H9 (cell line): ENCODE data around the gene ACBD3. TPM values are rescaled to one million over a fixed set of nuclear protein-coding genes. Genes with fewer than 3 reads are reported as not detected.
A peak's percentile ranks its signal among the peaks of the same experiment; 100 is the strongest.

Source experiments
- DNase-seq: peaks from one replicate; pipeline ENCODE4 v3.0.0-alpha.2; 2017
- H2AFZ ChIP-seq: one replicate; pipeline ENCODE4 v1.6.1; 2013; ENCODE audit warnings: mild to moderate bottlenecking, low read length, control low read depth, moderate library complexity
- H2AK5ac ChIP-seq: 2 replicates; pipeline ENCODE4 v1.6.1; 2013; ENCODE audit warnings: low read length, control low read depth, mixed read lengths; ENCODE audit not compliant: insufficient read length
- H2BK120ac ChIP-seq: one replicate; pipeline ENCODE4 v1.6.1; 2013; ENCODE audit warnings: low read depth, mild to moderate bottlenecking, low read length, control low read depth, inconsistent platforms; ENCODE audit not compliant: poor library complexity, severe bottlenecking
- H2BK12ac ChIP-seq: 2 replicates; pipeline ENCODE4 v1.6.1; 2013; ENCODE audit warnings: low read length, control low read depth, mixed read lengths, low read depth; ENCODE audit not compliant: insufficient read length
- H2BK15ac ChIP-seq: 2 replicates; pipeline ENCODE4 v1.6.1; 2013; ENCODE audit warnings: low read depth, low read length, control low read depth
- H2BK20ac ChIP-seq: one replicate; pipeline ENCODE4 v1.6.1; 2013; ENCODE audit warnings: low read depth, mild to moderate bottlenecking, low read length, control low read depth, inconsistent platforms; ENCODE audit not compliant: poor library complexity, severe bottlenecking
- H2BK5ac ChIP-seq: 2 replicates; pipeline ENCODE4 v1.6.1; 2013; ENCODE audit warnings: low read length, control low read depth, mixed read lengths; ENCODE audit not compliant: insufficient read length
- H3K14ac ChIP-seq: 2 replicates; pipeline ENCODE4 v1.6.1; 2013; ENCODE audit warnings: low read length, control low read depth; ENCODE audit not compliant: insufficient read depth
- H3K18ac ChIP-seq: 2 replicates; pipeline ENCODE4 v1.6.1; 2013; ENCODE audit warnings: low read depth, mild to moderate bottlenecking, mixed read lengths, low read length, control low read depth; ENCODE audit not compliant: insufficient read length
- H3K23ac ChIP-seq: 2 replicates; pipeline ENCODE4 v1.6.1; 2013; ENCODE audit warnings: low read length, control low read depth, mixed read lengths, low read depth; ENCODE audit not compliant: insufficient read length
- H3K23me2 ChIP-seq: 2 replicates; pipeline ENCODE4 v1.6.1; 2013; ENCODE audit warnings: low read depth, mild to moderate bottlenecking, mixed read lengths, low read length, control low read depth; ENCODE audit not compliant: insufficient read length, poor library complexity, severe bottlenecking
- H3K27ac ChIP-seq: 2 replicates; pipeline ENCODE4 v1.5.1; 2013; ENCODE audit warnings: low read length, control low read depth, mixed read lengths, low read depth; ENCODE audit not compliant: insufficient read length
- H3K27me3 ChIP-seq: 2 replicates; pipeline ENCODE4 v1.6.1; 2013; ENCODE audit warnings: low read length, control low read depth, inconsistent platforms; ENCODE audit not compliant: insufficient read depth
- H3K4ac ChIP-seq: 2 replicates; pipeline ENCODE4 v1.6.1; 2013; ENCODE audit warnings: low read depth, mild to moderate bottlenecking, control low read depth, inconsistent platforms, low read length, moderate library complexity
- H3K4me1 ChIP-seq: 2 replicates; pipeline ENCODE4 v1.6.1; 2013; ENCODE audit warnings: low read length, control low read depth, inconsistent platforms; ENCODE audit not compliant: insufficient read depth
- H3K4me2 ChIP-seq: 2 replicates; pipeline ENCODE4 v1.6.1; 2013; ENCODE audit warnings: low read length, control low read depth, mixed read lengths; ENCODE audit not compliant: insufficient read length, insufficient read depth
- H3K56ac ChIP-seq: 2 replicates; pipeline ENCODE4 v1.6.1; 2013; ENCODE audit warnings: low read depth, mild to moderate bottlenecking, mixed read lengths, low read length, control low read depth; ENCODE audit not compliant: insufficient read length
- H3K79me1 ChIP-seq: 2 replicates; pipeline ENCODE4 v1.6.1; 2013; ENCODE audit warnings: low read depth, mild to moderate bottlenecking, moderate library complexity, low read length, control low read depth, inconsistent platforms; ENCODE audit not compliant: insufficient read depth, poor library complexity, severe bottlenecking
- H3K79me2 ChIP-seq: 2 replicates; pipeline ENCODE4 v1.6.1; 2013; ENCODE audit warnings: low read length, control low read depth, inconsistent platforms; ENCODE audit not compliant: insufficient read depth
- H3K9ac ChIP-seq: 2 replicates; pipeline ENCODE4 v1.6.1; 2013; ENCODE audit warnings: low read length, control low read depth, mixed read lengths; ENCODE audit not compliant: insufficient read length; ENCODE audit errors: extremely low read depth
- H3K9me3 ChIP-seq: one replicate; pipeline ENCODE4 v1.6.1; 2013; ENCODE audit warnings: low read depth, low read length, inconsistent platforms; ENCODE audit not compliant: control insufficient read depth
- H3T11ph ChIP-seq: one replicate; pipeline ENCODE4 v1.6.1; 2013; ENCODE audit warnings: mild to moderate bottlenecking, low read length, control low read depth, inconsistent platforms
- H4K20me1 ChIP-seq: one replicate; pipeline ENCODE4 v1.6.1; 2013; ENCODE audit not compliant: control insufficient read depth, insufficient read length, insufficient read depth
- H4K5ac ChIP-seq: 2 replicates; pipeline ENCODE4 v1.6.1; 2013; ENCODE audit warnings: low read depth, mild to moderate bottlenecking, mixed read lengths, low read length, control low read depth; ENCODE audit not compliant: insufficient read length
- H4K8ac ChIP-seq: replicated peaks from 2 replicates; pipeline ENCODE4 v1.6.1; 2013; ENCODE audit warnings: low read length, control low read depth, mixed read lengths, low read depth; ENCODE audit not compliant: insufficient read length
- H4K91ac ChIP-seq: 2 replicates; pipeline ENCODE4 v1.6.1; 2013; ENCODE audit warnings: low read depth, mild to moderate bottlenecking, moderate library complexity, mixed read lengths, low read length, control low read depth; ENCODE audit not compliant: insufficient read length
- H3K27ac Mint-ChIP-seq, 3 experiments: 2 replicates in 2 of 3; 3 replicates in 1 of 3; pipeline ENCODE4 v1.8.0; 2020 to 2021; ENCODE audit warnings: mixed read lengths in 3 of 3, mild to moderate bottlenecking in 1 of 3, moderate library complexity in 1 of 3
- H3K27me3 Mint-ChIP-seq: 2 replicates; pipeline ENCODE4 v1.8.0; 2021; ENCODE audit warnings: low read depth, mild to moderate bottlenecking, moderate library complexity, mixed read lengths
- H3K36me3 Mint-ChIP-seq, 3 experiments: 2 replicates in 2 of 3; 3 replicates in 1 of 3; pipeline ENCODE4 v1.8.0; 2020 to 2021; ENCODE audit warnings: low read depth in 3 of 3, mixed read lengths in 3 of 3; ENCODE audit not compliant: insufficient read depth in 1 of 3
- H3K4me1 Mint-ChIP-seq, 2 experiments: 2 replicates each; pipeline ENCODE4 v1.8.0; 2020; ENCODE audit warnings: mixed read lengths in 2 of 2
- H3K4me3 Mint-ChIP-seq, 2 experiments: 2 replicates in 1 of 2; 3 replicates in 1 of 2; pipeline ENCODE4 v1.8.0; 2020 to 2021; ENCODE audit warnings: mild to moderate bottlenecking in 2 of 2, mixed read lengths in 2 of 2, moderate library complexity in 1 of 2
- H3K9me3 Mint-ChIP-seq, 2 experiments: 2 replicates in 1 of 2; 3 replicates in 1 of 2; pipeline ENCODE4 v1.8.0; 2020; ENCODE audit warnings: mild to moderate bottlenecking in 2 of 2, mixed read lengths in 2 of 2, moderate library complexity in 1 of 2
- WGBS: extraction: QIAGEN DNeasy Blood & Tissue Kit; methylation state at CpG from one replicate; pipeline ENCODE4 v1.1.7; 2013; ENCODE audit warnings: missing lambda C conversion rate, low lambda C conversion rate, mixed read lengths; ENCODE audit not compliant: insufficient read length; ENCODE audit errors: extremely low coverage; 5-methylcytosine and 5-hydroxymethylcytosine counted together
- total RNA-seq: library from RNA; stranded (reverse); gene quantifications from 2 replicates; pipeline ENCODE4 v1.2.1, GENCODE V29; 2021
- TF ChIP-seq, protein P1 (sequence below): fragments of 200-600 bp; sonication (generic); conservative IDR thresholded peaks from 3 replicates; pipeline ENCODE4 v1.8.0; 2021; ENCODE audit warnings: antibody characterized with exemption, mild to moderate bottlenecking

ACBD3 gene
- total RNA-seq, 1 experiment from 2014 or later, result 30.8 TPM

DNA sequence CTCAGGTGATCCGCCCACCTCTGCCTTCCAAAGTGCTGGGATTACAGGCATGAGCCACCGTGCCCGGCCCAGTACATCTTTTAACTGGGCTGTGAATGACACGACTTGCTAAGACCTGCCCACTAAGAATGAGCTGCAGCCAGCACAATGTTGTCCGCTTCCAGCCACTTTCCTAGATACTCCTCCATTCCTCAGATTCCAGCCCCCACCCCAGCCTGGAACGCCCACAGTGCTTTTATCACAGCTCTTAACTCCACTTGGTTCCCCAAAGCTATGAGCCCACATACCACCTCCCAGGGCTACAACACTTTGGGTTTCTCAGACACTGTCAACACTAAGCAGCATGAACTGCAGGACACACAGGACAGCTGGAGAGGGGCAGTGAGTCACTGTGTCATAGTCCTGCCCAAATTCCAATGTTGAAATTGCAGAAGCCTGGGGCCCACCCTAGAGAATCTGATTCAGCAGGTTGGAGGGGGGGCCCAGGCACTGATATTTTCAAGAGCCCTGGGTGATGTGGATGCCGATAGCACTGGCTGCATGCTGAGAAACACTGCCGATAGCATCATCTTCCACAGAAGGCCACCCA, 58.0 kb downstream of the ACBD3 start:
- TF ChIP-seq, protein P1, sequence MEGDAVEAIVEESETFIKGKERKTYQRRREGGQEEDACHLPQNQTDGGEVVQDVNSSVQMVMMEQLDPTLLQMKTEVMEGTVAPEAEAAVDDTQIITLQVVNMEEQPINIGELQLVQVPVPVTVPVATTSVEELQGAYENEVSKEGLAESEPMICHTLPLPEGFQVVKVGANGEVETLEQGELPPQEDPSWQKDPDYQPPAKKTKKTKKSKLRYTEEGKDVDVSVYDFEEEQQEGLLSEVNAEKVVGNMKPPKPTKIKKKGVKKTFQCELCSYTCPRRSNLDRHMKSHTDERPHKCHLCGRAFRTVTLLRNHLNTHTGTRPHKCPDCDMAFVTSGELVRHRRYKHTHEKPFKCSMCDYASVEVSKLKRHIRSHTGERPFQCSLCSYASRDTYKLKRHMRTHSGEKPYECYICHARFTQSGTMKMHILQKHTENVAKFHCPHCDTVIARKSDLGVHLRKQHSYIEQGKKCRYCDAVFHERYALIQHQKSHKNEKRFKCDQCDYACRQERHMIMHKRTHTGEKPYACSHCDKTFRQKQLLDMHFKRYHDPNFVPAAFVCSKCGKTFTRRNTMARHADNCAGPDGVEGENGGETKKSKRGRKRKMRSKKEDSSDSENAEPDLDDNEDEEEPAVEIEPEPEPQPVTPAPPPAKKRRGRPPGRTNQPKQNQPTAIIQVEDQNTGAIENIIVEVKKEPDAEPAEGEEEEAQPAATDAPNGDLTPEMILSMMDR, result no peak
- H2BK12ac ChIP-seq, result no peak overlapping the region
- no peak overlapping the region for H3K56ac ChIP-seq
- no peak overlapping the region for H2BK20ac ChIP-seq
- no peak overlapping the region; the same call in 1 of the 2 replicates for H3K14ac ChIP-seq
- no peak overlapping the region for H2BK15ac ChIP-seq
- no peak overlapping the region for H3K4me2 ChIP-seq
- no peak overlapping the region for H2AK5ac ChIP-seq
- no peak overlapping the region for H4K8ac ChIP-seq
- H3K27me3 Mint-ChIP-seq, result no peaks in the 10 kb centered on the region
- H3K27me3 ChIP-seq, result no peaks in the 10 kb centered on the region
- no CpG with 5 or more reads among the region's 8 CpGs for WGBS
- no peaks in the 10 kb centered on the region for H4K20me1 ChIP-seq
- no peaks in the 10 kb centered on the region for H3K9me3 Mint-ChIP-seq
- 0 out of 7 replicates have a peak, but pooled peaks cover 0 to 1% (median 0%) of the 10 kb centered on the region in 3 experiments for H3K36me3 Mint-ChIP-seq
- H3K9me3 ChIP-seq, result no peaks in the 10 kb centered on the region
- H3K4me1 ChIP-seq, result peaks cover 4% of the 10 kb centered on the region; the same call in 1 of the 2 replicates
- peaks cover 44 to 48% of the 10 kb centered on the region in 2 experiments for H3K4me1 Mint-ChIP-seq
- no peak overlapping the region for H2BK120ac ChIP-seq
- peak overlapping the region in 1 of 3 experiments; percentile 57; a peak in 1 of 7 replicates for H3K27ac Mint-ChIP-seq
- H3K18ac ChIP-seq, result no peak overlapping the region
- H3K23me2 ChIP-seq, result no peaks in the 10 kb centered on the region
- H3K4ac ChIP-seq, result no peak overlapping the region
- no peak for DNase-seq
- no peak overlapping the region for H3K23ac ChIP-seq
- H2BK5ac ChIP-seq, result no peak overlapping the region
- H3K27ac ChIP-seq, result no peak overlapping the region
- H4K91ac ChIP-seq, result no peak overlapping the region
- no peak overlapping the region for H4K5ac ChIP-seq
- H3K79me2 ChIP-seq, result no peaks in the 10 kb centered on the region
- no peak overlapping the region for H3T11ph ChIP-seq
- no peak overlapping the region for H3K9ac ChIP-seq
- H3K79me1 ChIP-seq, result no peaks in the 10 kb centered on the region
- no peak overlapping the region for H2AFZ ChIP-seq
- H3K4me3 Mint-ChIP-seq, result no peak overlapping the region; a peak in 1 of 5 replicates
